ENCODE data around the gene FAM229A.

Gene FAM229A

DNA sequence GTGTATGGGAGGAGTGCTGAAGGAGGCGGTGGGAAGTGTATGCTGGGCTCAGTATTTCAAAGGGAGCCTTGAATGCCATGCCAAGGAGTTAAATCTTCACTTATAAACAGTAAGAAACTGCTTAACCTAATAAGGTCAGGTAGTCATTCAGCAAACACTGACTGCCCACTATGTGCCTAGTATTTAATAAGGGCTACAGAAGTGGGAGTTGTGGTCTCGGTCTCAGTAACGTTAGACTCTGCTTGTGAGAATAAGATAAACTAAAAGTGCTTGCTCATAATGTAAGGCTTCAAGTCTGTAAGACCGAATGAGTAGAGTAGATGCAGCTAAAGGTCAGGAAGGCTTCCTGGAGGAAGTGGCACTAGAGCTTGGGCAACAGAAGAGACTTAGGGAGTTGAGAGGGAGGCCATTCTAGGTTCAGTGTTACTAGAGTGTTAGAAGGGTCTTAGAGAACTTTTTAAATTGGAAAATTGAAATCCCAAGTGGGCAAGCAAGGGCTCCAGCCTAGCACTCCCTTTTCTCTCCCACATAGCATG is 32.3 kb downstream of the FAM229A start:
- DNase-seq (ENCODE audit: low spot score): no peak

DNA sequence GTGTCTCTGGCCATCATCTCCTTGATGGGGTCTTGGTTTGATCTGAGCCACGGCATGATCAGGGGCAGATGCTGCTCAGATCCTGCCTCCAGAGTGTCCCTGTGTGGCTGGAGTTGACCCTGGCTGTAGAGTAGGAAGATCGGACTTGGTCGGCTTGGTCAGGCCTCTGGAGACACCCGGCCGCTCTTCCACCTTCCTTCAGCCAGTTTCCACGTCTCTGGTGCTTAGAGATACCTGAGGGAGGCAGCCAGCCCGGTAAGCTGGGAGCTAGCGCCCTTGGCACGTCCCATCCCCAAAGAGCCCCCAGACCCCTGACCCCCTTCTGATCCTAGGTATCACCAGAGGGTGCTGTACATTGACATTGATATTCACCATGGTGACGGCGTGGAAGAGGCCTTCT is 35.1 kb downstream of the FAM229A start:
- no peak for DNase-seq (ENCODE audit: low spot score)

DNA sequence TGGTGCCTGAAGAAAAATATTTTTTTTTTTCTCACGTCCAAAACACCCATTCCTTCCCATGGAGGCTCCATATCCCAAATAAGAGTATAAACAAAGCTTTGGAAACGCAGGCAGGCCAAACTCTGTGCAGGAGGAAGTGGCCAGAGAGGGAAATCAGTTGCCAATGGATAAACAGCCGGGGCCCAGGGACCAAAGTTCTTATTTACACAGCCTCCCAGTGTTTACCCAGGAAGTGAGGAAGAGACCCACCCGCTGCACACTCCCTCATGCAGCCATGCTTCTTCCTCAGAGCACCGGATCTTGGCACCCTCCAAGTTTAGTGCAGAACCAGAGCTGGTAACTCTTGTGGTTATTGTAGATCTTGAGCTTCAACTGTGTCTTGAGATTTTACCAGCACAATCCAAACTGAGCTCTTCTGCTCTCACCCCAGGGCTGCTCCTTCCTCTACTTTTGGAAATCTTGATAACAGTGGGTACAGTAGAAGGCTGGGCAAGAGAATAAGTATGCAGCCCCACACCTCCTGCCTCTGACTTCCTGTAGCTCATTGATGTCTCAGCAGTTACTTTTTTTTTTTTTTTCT is 40.5 kb downstream of the FAM229A start:
- DNase-seq (ENCODE audit: low spot score): no peak

DNA sequence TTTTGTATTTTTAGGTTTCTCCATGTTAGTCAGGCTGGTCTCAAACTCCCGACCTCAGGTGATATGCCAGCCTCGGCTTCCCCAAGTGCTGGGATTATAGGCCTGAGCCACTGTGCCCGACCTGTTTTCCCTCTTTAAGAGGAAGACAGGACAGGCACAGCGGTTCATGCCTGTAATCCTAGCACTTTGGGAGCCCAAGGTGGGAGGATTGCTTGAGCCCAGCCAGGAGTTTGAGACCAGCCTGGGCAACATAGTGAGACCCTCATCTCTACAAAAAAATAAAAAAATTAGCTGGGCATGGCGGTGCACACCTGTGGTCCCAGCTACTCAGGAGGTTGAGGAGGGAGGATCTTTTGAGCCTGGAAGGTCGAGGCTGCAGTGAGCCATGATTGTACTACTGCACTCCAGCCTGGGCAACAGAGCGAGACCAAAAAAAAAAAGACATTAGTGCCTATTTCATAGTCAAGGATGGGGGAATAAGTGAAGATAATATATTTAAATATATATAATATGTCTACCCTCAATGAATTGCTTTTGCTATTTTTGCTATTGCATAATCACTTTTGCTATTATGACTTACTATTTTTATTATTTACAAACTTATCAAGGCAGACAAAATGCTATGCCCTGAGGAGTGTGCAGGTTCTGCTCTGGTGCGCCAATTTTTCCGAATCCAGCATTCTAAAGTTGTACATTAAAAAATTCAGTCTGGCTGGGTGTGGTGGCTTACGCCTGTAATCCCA is 44.0 kb downstream of the FAM229A start:
- DNase-seq (ENCODE audit: low spot score): no peak

DNA sequence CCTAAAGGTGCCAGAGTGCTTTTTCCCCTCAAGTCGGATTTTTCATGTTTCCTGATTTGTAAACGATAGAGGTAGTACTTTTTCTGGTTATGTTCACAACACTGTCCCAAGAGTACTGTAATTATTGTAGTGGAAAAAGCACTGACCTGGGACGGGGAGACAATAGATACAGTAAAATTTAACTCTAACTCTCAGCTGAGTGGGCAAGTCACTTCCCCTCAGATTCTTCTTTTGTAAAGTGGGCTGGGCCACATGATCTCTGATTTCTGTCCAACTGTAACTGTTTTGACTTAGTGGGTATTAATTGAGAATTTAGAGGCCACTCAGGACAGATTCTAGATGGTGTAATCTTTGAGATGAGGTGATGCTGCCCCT is 45.4 kb downstream of the FAM229A start:
- DNase-seq (ENCODE audit: low spot score): no peak

DNA sequence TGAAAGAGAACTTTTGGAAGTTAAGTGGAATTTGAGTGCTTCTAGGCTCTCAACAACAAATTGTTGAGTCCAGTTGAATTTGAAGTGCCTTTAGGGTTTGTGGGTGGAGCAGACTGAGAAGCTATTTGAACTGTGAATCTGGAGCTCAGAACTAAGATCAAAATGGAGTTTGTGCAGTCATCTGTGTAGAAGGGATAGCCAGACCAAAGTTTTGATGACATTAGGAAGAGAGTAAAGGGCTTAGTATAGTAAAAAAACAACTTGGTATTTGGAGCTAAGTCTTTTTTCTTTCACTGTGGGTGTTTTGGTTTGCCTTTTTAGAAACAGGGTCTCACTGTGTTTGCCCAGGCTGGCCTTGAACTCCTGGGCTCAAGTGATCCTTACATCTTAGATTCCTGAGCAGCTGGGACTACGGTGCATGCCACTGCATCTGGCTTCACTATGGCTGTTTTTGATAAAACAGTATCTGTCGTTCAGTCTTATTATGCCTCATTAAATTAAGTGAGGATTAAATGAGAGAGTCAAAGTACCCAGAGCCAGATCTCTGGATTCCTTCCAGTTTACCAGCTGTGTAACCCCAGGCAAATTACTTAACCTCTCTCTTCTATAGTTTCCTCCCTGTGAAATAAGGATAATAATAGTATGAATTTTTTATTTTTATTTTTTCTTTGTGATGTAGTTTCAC is 50.4 kb downstream of the FAM229A start:
- no peak for DNase-seq (ENCODE audit: low spot score)

All from GM03348 (cell line).